Parathyroid adenoma (tissue), 2 donors: ENCODE data around the gene ANO2.

Source experiments
- H2AFZ ChIP-seq: fragments of 300-600 bp; sonication (generic); one replicate; pipeline ENCODE4 v1.7.0; 2017; ENCODE audit warnings: antibody characterized with exemption, mild to moderate bottlenecking
- H3K27ac ChIP-seq: fragments of 300-600 bp; sonication (generic); one replicate; pipeline ENCODE4 v1.7.0; 2017
- H3K27me3 ChIP-seq: fragments of 300-600 bp; sonication (generic); one replicate; pipeline ENCODE4 v1.7.0; 2017; ENCODE audit warnings: low read length; ENCODE audit not compliant: control insufficient read depth, insufficient read depth
- H3K36me3 ChIP-seq: fragments of 300-600 bp; sonication (generic); one replicate; pipeline ENCODE4 v1.7.0; 2017; ENCODE audit warnings: low read length; ENCODE audit not compliant: control insufficient read depth, insufficient read depth
- H3K4me1 ChIP-seq: fragments of 300-600 bp; sonication (generic); one replicate; pipeline ENCODE4 v1.7.0; 2017; ENCODE audit warnings: control low read depth
- H3K4me2 ChIP-seq: fragments of 300-600 bp; sonication (generic); one replicate; pipeline ENCODE4 v1.7.0; 2017; ENCODE audit warnings: low read length
- H3K4me3 ChIP-seq: fragments of 300-600 bp; sonication (generic); one replicate; pipeline ENCODE4 v1.7.0; 2017; ENCODE audit warnings: low read depth, low read length
- H3K79me2 ChIP-seq: fragments of 300-600 bp; sonication (generic); one replicate; pipeline ENCODE4 v1.7.0; 2017; ENCODE audit warnings: control low read depth
- H3K9ac ChIP-seq: fragments of 300-600 bp; sonication (generic); one replicate; pipeline ENCODE4 v1.7.0; 2017; ENCODE audit warnings: mild to moderate bottlenecking
- H3K9me3 ChIP-seq: fragments of 300-600 bp; sonication (generic); one replicate; pipeline ENCODE4 v1.7.0; 2017; ENCODE audit warnings: low read length; ENCODE audit not compliant: control insufficient read depth
- CTCF ChIP-seq: fragments of 300-600 bp; sonication (generic); IDR thresholded peaks from one replicate; pipeline ENCODE4 v1.7.0; 2017; ENCODE audit warnings: antibody characterized with exemption, mild to moderate bottlenecking
- donor health status: primary hyperparathyroidism.

The ANO2 gene

GRCh38 chr12:5976711-5977110 is 31.7 kb upstream of the ANO2 start:
- Histone ChIP-seq H3K79me2 (no peaks in the 10 kb centered on the region), H3K27ac (no peak overlapping the region), H2AFZ (no peak overlapping the region), H3K36me3 (no peaks in the 10 kb centered on the region), H3K4me2 (no peak overlapping the region), H3K27me3 (no peaks in the 10 kb centered on the region), H3K4me1 (no peaks in the 10 kb centered on the region), H3K4me3 (no peak overlapping the region), H3K9ac (no peak overlapping the region), H3K9me3 (no peaks in the 10 kb centered on the region)
- no peak for TF ChIP-seq CTCF

- Histone ChIP-seq H3K79me2 (no peaks in the 10 kb centered on the region), H3K4me2 (no peak overlapping the region), H3K4me3 (no peak overlapping the region), H3K4me1 (no peaks in the 10 kb centered on the region), H3K36me3 (no peaks in the 10 kb centered on the region), H3K27ac (no peak overlapping the region), H3K9me3 (no peaks in the 10 kb centered on the region), H3K9ac (no peak overlapping the region), H3K27me3 (no peaks in the 10 kb centered on the region), H2AFZ (no peak overlapping the region)
- no peak for TF ChIP-seq CTCF
Observed at GRCh38 chr12:5976196-5976595, 31.1 kb upstream of the ANO2 start.

- no peak for TF ChIP-seq CTCF
- no peaks in the 10 kb centered on the region for H3K4me1 ChIP-seq
- no peak overlapping the region for H3K9ac ChIP-seq
- no peaks in the 10 kb centered on the region for H3K36me3 ChIP-seq
- H3K79me2 ChIP-seq = no peaks in the 10 kb centered on the region
- no peak overlapping the region for H3K4me2 ChIP-seq
- no peak overlapping the region for H3K4me3 ChIP-seq
- no peak overlapping the region for H2AFZ ChIP-seq
- H3K27me3 ChIP-seq = no peaks in the 10 kb centered on the region
- no peak overlapping the region for H3K27ac ChIP-seq
- no peaks in the 10 kb centered on the region for H3K9me3 ChIP-seq
Observed at GRCh38 chr12:5973461-5974115, 28.5 kb upstream of the ANO2 start.

GRCh38 chr12:5972387-5972786 is 27.3 kb upstream of the ANO2 start:
- TF ChIP-seq CTCF = no peak

GRCh38 chr12:5971194-5971850 is 26.3 kb upstream of the ANO2 start:
- H3K36me3 ChIP-seq = no peaks in the 10 kb centered on the region
- no peak overlapping the region for H3K4me3 ChIP-seq
- no peak overlapping the region for H3K9ac ChIP-seq
- H3K79me2 ChIP-seq = no peaks in the 10 kb centered on the region
- H2AFZ ChIP-seq = no peak overlapping the region
- H3K9me3 ChIP-seq = no peaks in the 10 kb centered on the region
- no peaks in the 10 kb centered on the region for H3K4me1 ChIP-seq
- no peak overlapping the region for H3K27ac ChIP-seq
- H3K4me2 ChIP-seq = no peak overlapping the region
- TF ChIP-seq CTCF = no peak
- H3K27me3 ChIP-seq = no peaks in the 10 kb centered on the region

More at GRCh38 chr12:5972387-5972786, 27.3 kb upstream of the ANO2 start:
- no peaks in the 10 kb centered on the region for H3K36me3 ChIP-seq
- no peak overlapping the region for H3K27ac ChIP-seq
- H3K4me1 ChIP-seq = no peaks in the 10 kb centered on the region
- H3K79me2 ChIP-seq = no peaks in the 10 kb centered on the region
- no peaks in the 10 kb centered on the region for H3K9me3 ChIP-seq
- H3K27me3 ChIP-seq = no peaks in the 10 kb centered on the region
- no peak overlapping the region for H3K4me2 ChIP-seq
- H3K9ac ChIP-seq = no peak overlapping the region
- no peak overlapping the region for H2AFZ ChIP-seq
- no peak overlapping the region for H3K4me3 ChIP-seq
